Thoracic aorta (tissue), 2 donors: ENCODE results near the gene RAB11FIP3. TPM values are rescaled to one million over a fixed set of nuclear protein-coding genes. Genes with fewer than 3 reads are reported as not detected.

ENCODE experiments used
- ATAC-seq: fragments of 150-250 bp; one replicate; pipeline ENCODE4 v1.8.0; 2017; ENCODE audit warnings: low read depth; ENCODE audit not compliant: insufficient number of reproducible peaks, low FRiP score
- DNase-seq: peaks from one replicate; pipeline ENCODE4 v3.0.0-alpha.2; 2020; ENCODE audit warnings: low spot score
- H3K27ac ChIP-seq, 2 donors: fragments of 200-600 bp; sonication (generic); 1 replicate in 1 of 2; 2 replicates in 1 of 2; pipeline ENCODE4 v1.5.1; 2016; ENCODE audit warnings: mild to moderate bottlenecking in 2 of 2, moderate library complexity in 2 of 2
- H3K27me3 ChIP-seq: fragments of 200-600 bp; sonication (generic); replicated peaks from 2 replicates; pipeline ENCODE4 v1.6.0; 2016; ENCODE audit warnings: mild to moderate bottlenecking; ENCODE audit not compliant: insufficient read depth
- H3K36me3 ChIP-seq: fragments of 200-600 bp; sonication (generic); one replicate; pipeline ENCODE4 v1.5.1; 2016
- H3K4me1 ChIP-seq, 2 donors: fragments of 200-600 bp; sonication (generic); 1 replicate in 1 of 2; 2 replicates in 1 of 2; pipeline versions ENCODE4 v1.5.1 to v1.6.0; 2016; ENCODE audit warnings: low read depth in 2 of 2, mild to moderate bottlenecking in 1 of 2; ENCODE audit not compliant: control insufficient read depth in 1 of 2
- H3K4me3 ChIP-seq: fragments of 200-600 bp; sonication (generic); 2 replicates; pipeline ENCODE4 v1.5.1; 2016; ENCODE audit warnings: mild to moderate bottlenecking
- H3K9me3 ChIP-seq: fragments of 200-600 bp; sonication (generic); 2 replicates; pipeline ENCODE4 v1.5.1; 2016
- CTCF ChIP-seq: fragments of 200-600 bp; sonication (generic); IDR thresholded peaks from one replicate; pipeline ENCODE4 v1.5.1; 2019; ENCODE audit warnings: antibody characterized with exemption
- total RNA-seq, 2 donors: library from RNA; depleted of rRNA; stranded (reverse); fragments of >200 nt; gene quantifications; one replicate each; pipeline versions ENCODE4 v1.1.0 to v1.2.3, GENCODE V29; 2016

RAB11FIP3 gene
- total RNA-seq, 2 donors from 2014 or later, result 70.1 to 71.1 TPM

- Histone ChIP-seq H3K9me3 (no peaks in the 10 kb centered on the region), H3K27ac (no peak overlapping the region), H3K4me3 (no peak overlapping the region), H3K4me1 (no peaks in the 10 kb centered on the region), H3K36me3 (peaks cover 7% of the 10 kb centered on the region), H3K27me3 (no peaks in the 10 kb centered on the region)
- TF ChIP-seq CTCF, result no peak
- no peak for ATAC-seq
- no peak for DNase-seq
Measured at GRCh38 chr16:554640-555365, 129.4 kb downstream of the RAB11FIP3 start.

- DNase-seq, result no peak
- H3K9me3 ChIP-seq, result no peaks in the 10 kb centered on the region
- TF ChIP-seq CTCF, result no peak
- H3K4me1 ChIP-seq, result no peaks in the 10 kb centered on the region
- H3K27me3 ChIP-seq, result no peaks in the 10 kb centered on the region
- no peak overlapping the region for H3K27ac ChIP-seq
- peaks cover 7% of the 10 kb centered on the region for H3K36me3 ChIP-seq
- H3K4me3 ChIP-seq, result no peak overlapping the region
- ATAC-seq, result no peak
Measured at GRCh38 chr16:555528-556473, 130.4 kb downstream of the RAB11FIP3 start.

- no peak overlapping the region for H3K4me3 ChIP-seq
- no peak overlapping the region for H3K27ac ChIP-seq
- no peaks in the 10 kb centered on the region for H3K27me3 ChIP-seq
- ATAC-seq, result no peak
- peaks cover 7% of the 10 kb centered on the region for H3K36me3 ChIP-seq
- DNase-seq, result no peak
- no peaks in the 10 kb centered on the region for H3K9me3 ChIP-seq
- TF ChIP-seq CTCF, result no peak
- H3K4me1 ChIP-seq, result no peaks in the 10 kb centered on the region
Measured at GRCh38 chr16:556474-557173, 131.2 kb downstream of the RAB11FIP3 start.

GRCh38 chr16:557463-558297 is 132.2 kb downstream of the RAB11FIP3 start:
- ATAC-seq (no peak), DNase-seq (no peak)
- H3K27ac ChIP-seq, result no peak overlapping the region
- no peak for TF ChIP-seq CTCF
- H3K4me3 ChIP-seq, result no peak overlapping the region
- H3K4me1 ChIP-seq, result no peaks in the 10 kb centered on the region
- H3K27me3 ChIP-seq, result no peaks in the 10 kb centered on the region
- peaks cover 3% of the 10 kb centered on the region for H3K36me3 ChIP-seq
- no peaks in the 10 kb centered on the region for H3K9me3 ChIP-seq
